Medulla oblongata (tissue), 1 donor: ENCODE measurements around the gene TIMM17B.
"Not testable (repeated sequence)": the region's sequence is repeated elsewhere in the genome, so short reads cannot be mapped to it uniquely, and the experiment has no call there.

Experiments used
- DNase-seq: peaks from one replicate; pipeline ENCODE4 v3.0.0-alpha.2; 2015; ENCODE audit errors: extremely low spot score

The TIMM17B gene

GRCh38 chrX:48894891-48895290, 2.7 kb downstream of the TIMM17B start:
- DNase-seq, result no peak

- no peak for DNase-seq
These were observed 3.8 kb downstream of the TIMM17B start for GRCh38 chrX:48893556-48894348.

GRCh38 chrX:48892896-48893295, 4.7 kb downstream of the TIMM17B start:
- DNase-seq, result no peak

- peak; percentile 85 for DNase-seq
These were observed 5.9 kb downstream of the TIMM17B start for GRCh38 chrX:48891402-48892288.

GRCh38 chrX:48890934-48891401, 6.6 kb downstream of the TIMM17B start:
- no peak for DNase-seq

- no peak for DNase-seq
These were observed 7.2 kb downstream of the TIMM17B start for GRCh38 chrX:48890296-48890925.

GRCh38 chrX:48886586-48886985, 11.0 kb downstream of the TIMM17B start:
- DNase-seq, result not testable (repeated sequence)

- DNase-seq, result no peak
These were observed 13.8 kb downstream of the TIMM17B start for GRCh38 chrX:48883729-48884128.

- not testable (repeated sequence) for DNase-seq
These were observed 20.6 kb downstream of the TIMM17B start for GRCh38 chrX:48876944-48877343.

- DNase-seq, result not testable (repeated sequence)
These were observed 25.6 kb downstream of the TIMM17B start for GRCh38 chrX:48872017-48872416.

GRCh38 chrX:48864210-48864609, 33.4 kb downstream of the TIMM17B start:
- peak; percentile 4 for DNase-seq

- DNase-seq, result no peak
These were observed 42.7 kb downstream of the TIMM17B start for GRCh38 chrX:48854898-48855297.

- not testable (repeated sequence) for DNase-seq
These were observed 43.3 kb downstream of the TIMM17B start for GRCh38 chrX:48854121-48854804.

- DNase-seq, result not testable (repeated sequence)
These were observed 44.1 kb downstream of the TIMM17B start for GRCh38 chrX:48853494-48853893.

- no peak for DNase-seq
These were observed 44.7 kb downstream of the TIMM17B start for GRCh38 chrX:48852857-48853256.

GRCh38 chrX:48848847-48849246, 48.7 kb downstream of the TIMM17B start:
- no peak for DNase-seq
